Tibial nerve (tissue), 4 donors: Measurements from ENCODE around the gene SLC35A1. TPM values are rescaled to one million over a fixed set of nuclear protein-coding genes. Genes with fewer than 3 reads are reported as not detected.

Source experiments
- DNase-seq, 2 donors: peaks; one replicate each; pipeline ENCODE4 v3.0.0-alpha.2; 2019; ENCODE audit warnings: low spot score in 2 of 2
- H3K27ac ChIP-seq, 4 donors: fragments of 200-600 bp; sonication (generic) in 3 of 4; one replicate each; pipeline ENCODE4 v1.5.1; 2017 to 2019; ENCODE audit warnings: mild to moderate bottlenecking in 1 of 4
- H3K27me3 ChIP-seq, 2 donors: fragments of 200-600 bp; sonication (generic) in 1 of 2; one replicate each; pipeline versions ENCODE4 v1.5.1 to v1.6.0; 2017 to 2019
- H3K36me3 ChIP-seq, 3 donors: fragments of 200-600 bp; sonication (generic); one replicate each; pipeline ENCODE4 v1.5.1; 2018 to 2019
- H3K4me1 ChIP-seq, 4 donors: fragments of 200-600 bp; sonication (generic) in 3 of 4; one replicate each; pipeline ENCODE4 v1.5.1; 2017 to 2019
- H3K4me3 ChIP-seq, 4 donors: fragments of 200-600 bp; sonication (generic) in 3 of 4; one replicate each; pipeline ENCODE4 v1.5.1; 2017 to 2019; ENCODE audit warnings: mild to moderate bottlenecking in 1 of 4, moderate library complexity in 1 of 4
- H3K9me3 ChIP-seq, 4 donors: fragments of 200-600 bp; sonication (generic) in 3 of 4; one replicate each; pipeline ENCODE4 v1.5.1; 2017 to 2019
- EP300 ChIP-seq, 2 donors: sonication (generic); formaldehyde crosslinking; IDR thresholded peaks; one replicate each; pipeline ENCODE4 v1.6.1; 2017; ENCODE audit warnings: antibody characterized with exemption in 2 of 2, mild to moderate bottlenecking in 1 of 2
- POLR2A ChIP-seq, 2 donors: fragments of 450-650 bp; IDR thresholded peaks; one replicate each; pipeline ENCODE4 v1.6.1; 2017; ENCODE audit warnings: antibody characterized with exemption in 2 of 2, mild to moderate bottlenecking in 2 of 2, moderate library complexity in 2 of 2
- WGBS, 2 donors: methylation state at CpG; one replicate each; pipeline ENCODE4 v1.1.5; 2018; 5-methylcytosine and 5-hydroxymethylcytosine counted together
- total RNA-seq, 4 donors: library from RNA; depleted of rRNA; stranded (reverse); fragments of >200 nt; gene quantifications; one replicate each; pipeline ENCODE4 v1.1.0, GENCODE V29; 2016
- TF ChIP-seq, protein P1 (sequence below), 5 experiments: fragments of 200-600 bp in 3 of 5; fragments of 450-650 bp in 2 of 5; sonication (generic) in 3 of 5; IDR thresholded peaks; one replicate each; pipeline ENCODE4 v1.5.1; 2016 to 2019; ENCODE audit warnings: antibody characterized with exemption in 5 of 5, mild to moderate bottlenecking in 3 of 5, moderate library complexity in 2 of 5

The SLC35A1 gene
- total RNA-seq, 4 donors from 2014 or later = 23.7 to 35.8 (median 26.3) TPM

- H3K27me3 ChIP-seq = no peaks in the 10 kb centered on the region
- peaks cover 0 to 34% (median 3%) of the 10 kb centered on the region in 3 donors for H3K36me3 ChIP-seq
- H3K4me3 ChIP-seq = no peak overlapping the region
- no peaks in the 10 kb centered on the region for H3K9me3 ChIP-seq
- TF ChIP-seq POLR2A (IDR thresholded peaks at IDR 0.05) (no peak), EP300 (IDR thresholded peaks at IDR 0.05) (no peak)
- TF ChIP-seq, protein P1, sequence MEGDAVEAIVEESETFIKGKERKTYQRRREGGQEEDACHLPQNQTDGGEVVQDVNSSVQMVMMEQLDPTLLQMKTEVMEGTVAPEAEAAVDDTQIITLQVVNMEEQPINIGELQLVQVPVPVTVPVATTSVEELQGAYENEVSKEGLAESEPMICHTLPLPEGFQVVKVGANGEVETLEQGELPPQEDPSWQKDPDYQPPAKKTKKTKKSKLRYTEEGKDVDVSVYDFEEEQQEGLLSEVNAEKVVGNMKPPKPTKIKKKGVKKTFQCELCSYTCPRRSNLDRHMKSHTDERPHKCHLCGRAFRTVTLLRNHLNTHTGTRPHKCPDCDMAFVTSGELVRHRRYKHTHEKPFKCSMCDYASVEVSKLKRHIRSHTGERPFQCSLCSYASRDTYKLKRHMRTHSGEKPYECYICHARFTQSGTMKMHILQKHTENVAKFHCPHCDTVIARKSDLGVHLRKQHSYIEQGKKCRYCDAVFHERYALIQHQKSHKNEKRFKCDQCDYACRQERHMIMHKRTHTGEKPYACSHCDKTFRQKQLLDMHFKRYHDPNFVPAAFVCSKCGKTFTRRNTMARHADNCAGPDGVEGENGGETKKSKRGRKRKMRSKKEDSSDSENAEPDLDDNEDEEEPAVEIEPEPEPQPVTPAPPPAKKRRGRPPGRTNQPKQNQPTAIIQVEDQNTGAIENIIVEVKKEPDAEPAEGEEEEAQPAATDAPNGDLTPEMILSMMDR (IDR thresholded peaks at IDR 0.05) = no peak
- H3K4me1 ChIP-seq = no peaks in the 10 kb centered on the region
- no peak overlapping the region for H3K27ac ChIP-seq
- DNase-seq = no peak
These were observed 25.3 kb downstream of the SLC35A1 start for GRCh38 chr6:87498048-87498447.

- Histone ChIP-seq H3K9me3 (no peaks in the 10 kb centered on the region), H3K27me3 (no peaks in the 10 kb centered on the region), H3K27ac (no peak overlapping the region), H3K36me3 (peaks cover 0 to 68% (median 3%) of the 10 kb centered on the region in 3 donors), H3K4me1 (no peaks in the 10 kb centered on the region), H3K4me3 (no peak overlapping the region)
- DNase-seq = no peak
- WGBS, 2 donors = 84 to 85% methylated on average over 6 of the region's 6 CpGs
- TF ChIP-seq EP300 (IDR thresholded peaks at IDR 0.05) (no peak), POLR2A (IDR thresholded peaks at IDR 0.05) (no peak)
- TF ChIP-seq, protein P1 (IDR thresholded peaks at IDR 0.05) = no peak
These were observed 29.2 kb downstream of the SLC35A1 start for GRCh38 chr6:87501809-87502572.

- no peak for TF ChIP-seq POLR2A (IDR thresholded peaks at IDR 0.05)
- TF ChIP-seq, protein P1 (IDR thresholded peaks at IDR 0.05) = no peak
- TF ChIP-seq EP300 (IDR thresholded peaks at IDR 0.05) = no peak
- no peaks in the 10 kb centered on the region for H3K27me3 ChIP-seq
- no peaks in the 10 kb centered on the region for H3K9me3 ChIP-seq
- 51 to 65% methylated on average over 1 of the region's 1 CpG for WGBS, 2 donors
- peaks cover 0 to 77% (median 3%) of the 10 kb centered on the region in 3 donors for H3K36me3 ChIP-seq
- H3K4me1 ChIP-seq = no peaks in the 10 kb centered on the region
- H3K4me3 ChIP-seq = no peak overlapping the region
- H3K27ac ChIP-seq = no peak overlapping the region
- no peak for DNase-seq
These were observed 31.7 kb downstream of the SLC35A1 start for GRCh38 chr6:87504441-87504840.

GRCh38 chr6:87514831-87515230 lies 42.1 kb downstream of the SLC35A1 start:
- Histone ChIP-seq H3K4me1 (no peaks in the 10 kb centered on the region), H3K4me3 (no peak overlapping the region), H3K36me3 (peaks cover 0 to 96% (median 11%) of the 10 kb centered on the region in 3 donors), H3K27ac (no peak overlapping the region), H3K9me3 (no peaks in the 10 kb centered on the region), H3K27me3 (no peaks in the 10 kb centered on the region)
- TF ChIP-seq, protein P1 (IDR thresholded peaks at IDR 0.05) = no peak
- TF ChIP-seq POLR2A (IDR thresholded peaks at IDR 0.05) (no peak), EP300 (IDR thresholded peaks at IDR 0.05) (no peak)
- WGBS, 2 donors = 76 to 86% methylated on average over 2 of the region's 2 CpGs
- DNase-seq = no peak

- Histone ChIP-seq H3K36me3 (peaks cover 0 to 77% (median 11%) of the 10 kb centered on the region in 3 donors), H3K27ac (no peak overlapping the region), H3K9me3 (no peaks in the 10 kb centered on the region), H3K27me3 (no peaks in the 10 kb centered on the region), H3K4me3 (no peak overlapping the region), H3K4me1 (no peaks in the 10 kb centered on the region)
- TF ChIP-seq POLR2A (IDR thresholded peaks at IDR 0.05) (no peak), EP300 (IDR thresholded peaks at IDR 0.05) (no peak)
- TF ChIP-seq, protein P1 (IDR thresholded peaks at IDR 0.05) = no peak
- WGBS, 2 donors = 92 to 96% methylated on average over 8 of the region's 8 CpGs
- DNase-seq = no peak
These were observed 45.7 kb downstream of the SLC35A1 start for GRCh38 chr6:87518453-87518852.
